ENCODE measurements around the gene DNM2. TPM values are rescaled to one million over a fixed set of nuclear protein-coding genes. Genes with fewer than 3 reads are reported as not detected.
A peak's percentile ranks its signal among the peaks of the same experiment; 100 is the strongest.

DNM2 gene
- total and polyA plus RNA-seq, 9 of the 15 experiments (the other 6 are each of a cell fraction or from before 2014, with no cell fraction given), result 2.2 to 161 (median 72.6) TPM

- TF ChIP-seq E2F1 (CRISPR knock-in tag; IDR thresholded peaks at IDR 0.05) (no peak), ZNF511 (CRISPR knock-in tag; IDR thresholded peaks at IDR 0.05) (no peak), SREBF2 (CRISPR knock-in tag; IDR thresholded peaks at IDR 0.05) (no peak), CHD1 (IDR thresholded peaks at IDR 0.05; ENCODE audit: low read length) (peak; percentile 59), CCNT2 (IDR thresholded peaks at IDR 0.05; ENCODE audit: borderline replicate concordance, extremely low read depth, insufficient read length, low read depth, low read length) (peak; percentile 2), NR1H2 (CRISPR knock-in tag; IDR thresholded peaks at IDR 0.05) (no peak), THRAP3 (IDR thresholded peaks at IDR 0.05; ENCODE audit: borderline replicate concordance) (no peak), SLC30A9 (CRISPR knock-in tag; IDR thresholded peaks at IDR 0.05) (no peak), SIN3A (IDR thresholded peaks at IDR 0.05; ENCODE audit: borderline replicate concordance in 2 of 2, control insufficient read depth in 1 of 2, low read depth in 2 of 2, low read length in 2 of 2) (peak; percentile 22 to 30; a peak in 1 of 4 replicates), BCLAF1 (IDR thresholded peaks at IDR 0.05; ENCODE audit: borderline replicate concordance in 1 of 2, control insufficient read depth in 1 of 2, low read depth in 2 of 2, low read length in 1 of 2) (no peak), POLR2G (IDR thresholded peaks at IDR 0.05; ENCODE audit: low read depth, low read length) (peak; percentile 38; the same call in 1 of the 2 replicates), MCM2 (IDR thresholded peaks at IDR 0.05; ENCODE audit: low read depth) (no peak), RFX5 (IDR thresholded peaks at IDR 0.05; ENCODE audit: low read depth, low read length) (no peak), KHSRP (IDR thresholded peaks at IDR 0.05) (no peak), CREB5 (CRISPR knock-in tag; IDR thresholded peaks at IDR 0.05) (no peak), SMARCC2 (IDR thresholded peaks at IDR 0.05; ENCODE audit: low read depth) (no peak), WHSC1 (IDR thresholded peaks at IDR 0.05; ENCODE audit: low read length) (no peak), ZNF766 (CRISPR knock-in tag; conservative IDR thresholded peaks at IDR 0.05) (no peak), MBD2 (IDR thresholded peaks at IDR 0.05; ENCODE audit: borderline replicate concordance, low read depth) (no peak), ETV5 (CRISPR knock-in tag; IDR thresholded peaks at IDR 0.05; ENCODE audit: low read depth) (no peak), RAD51 (IDR thresholded peaks at IDR 0.05; ENCODE audit: borderline replicate concordance, low read depth) (no peak), SP1 (CRISPR knock-in tag; IDR thresholded peaks at IDR 0.05) (0 out of 2 replicates have a peak, but pooled peaks have one; percentile 35)
Measured at GRCh38 chr19:10871711-10872545, 154.0 kb downstream of the DNM2 start (continued).
